Neural progenitor cell (in vitro differentiated cells): ENCODE measurements around the gene ABL1. TPM values are rescaled to one million over a fixed set of nuclear protein-coding genes. Genes with fewer than 3 reads are reported as not detected.
"Not testable (repeated sequence)": the region's sequence is repeated elsewhere in the genome, so short reads cannot be mapped to it uniquely, and the experiment has no call there.

Experiments used
- DNase-seq: peaks from one replicate; pipeline ENCODE4 v3.0.0-alpha.2; 2016; ENCODE audit warnings: low spot score
- H2AFZ ChIP-seq: fragments of 200-600 bp; sonication (generic); replicated peaks from 2 replicates; pipeline ENCODE4 v1.6.1; 2016; ENCODE audit warnings: antibody characterized with exemption
- H3F3A ChIP-seq: fragments of 200-600 bp; sonication (generic); 2 replicates; pipeline ENCODE4 v1.6.1; 2016; ENCODE audit warnings: antibody characterized with exemption, low read depth
- H3K27ac ChIP-seq: fragments of 200-600 bp; sonication (generic); 2 replicates; pipeline ENCODE4 v1.5.1; 2016; ENCODE audit warnings: mild to moderate bottlenecking
- H3K27me3 ChIP-seq: fragments of 200-600 bp; sonication (generic); 2 replicates; pipeline ENCODE4 v1.6.1; 2016; ENCODE audit warnings: mild to moderate bottlenecking, moderate library complexity
- H3K36me3 ChIP-seq: fragments of 200-600 bp; sonication (generic); 2 replicates; pipeline ENCODE4 v1.5.1; 2016
- H3K4me1 ChIP-seq: fragments of 200-600 bp; sonication (generic); 2 replicates; pipeline ENCODE4 v1.6.1; 2016; ENCODE audit warnings: mixed run types
- H3K4me2 ChIP-seq: fragments of 200-600 bp; sonication (generic); 2 replicates; pipeline ENCODE4 v1.6.1; 2016
- H3K4me3 ChIP-seq: fragments of 200-600 bp; sonication (generic); 2 replicates; pipeline ENCODE4 v1.5.1; 2016
- H3K79me2 ChIP-seq: fragments of 200-600 bp; sonication (generic); 2 replicates; pipeline ENCODE4 v1.6.1; 2016; ENCODE audit warnings: low read depth
- H3K9ac ChIP-seq: fragments of 200-600 bp; sonication (generic); 2 replicates; pipeline ENCODE4 v1.6.1; 2016
- H3K9me3 ChIP-seq: fragments of 200-600 bp; sonication (generic); 2 replicates; pipeline ENCODE4 v1.5.1; 2016; ENCODE audit warnings: low read depth
- H4K20me1 ChIP-seq: fragments of 200-600 bp; sonication (generic); 2 replicates; pipeline ENCODE4 v1.6.1; 2016; ENCODE audit warnings: low read depth
- H3K27ac Mint-ChIP-seq: 3 replicates; pipeline ENCODE4 v1.8.0; 2021; ENCODE audit warnings: mixed read lengths
- H3K27me3 Mint-ChIP-seq: 2 replicates; pipeline ENCODE4 v1.8.0; 2022; ENCODE audit warnings: low read depth, mild to moderate bottlenecking, inconsistent platforms, moderate library complexity, mixed read lengths; ENCODE audit not compliant: insufficient read depth
- H3K36me3 Mint-ChIP-seq: 3 replicates; pipeline ENCODE4 v1.8.0; 2021; ENCODE audit warnings: mixed read lengths
- H3K4me1 Mint-ChIP-seq: 3 replicates; pipeline ENCODE4 v1.8.0; 2021; ENCODE audit warnings: mixed read lengths
- H3K4me3 Mint-ChIP-seq: 3 replicates; pipeline ENCODE4 v1.8.0; 2021; ENCODE audit warnings: mild to moderate bottlenecking, moderate library complexity, mixed read lengths
- H3K9me3 Mint-ChIP-seq: 3 replicates; pipeline ENCODE4 v1.8.0; 2020; ENCODE audit warnings: mixed read lengths
- EZH2 ChIP-seq: fragments of 200-600 bp; sonication (generic); IDR thresholded peaks from 2 replicates; pipeline ENCODE4 v1.6.1; 2017; ENCODE audit warnings: antibody characterized with exemption, mild to moderate bottlenecking, moderate library complexity
- EZH2phosphoT487 ChIP-seq: fragments of 200-600 bp; sonication (generic); IDR thresholded peaks from 2 replicates; pipeline ENCODE4 v1.6.1; 2017; ENCODE audit warnings: antibody characterized with exemption
- total RNA-seq: library from RNA; depleted of rRNA; stranded (reverse); fragments of >200 nt; gene quantifications from 2 replicates; pipeline ENCODE4 v1.2.3, GENCODE V29; 2015; ENCODE audit warnings: low replicate concordance
- TF ChIP-seq, protein P1 (sequence below): fragments of 200-600 bp; sonication (generic); IDR thresholded peaks from 2 replicates; pipeline ENCODE4 v1.5.1; 2017; ENCODE audit warnings: antibody characterized with exemption, mild to moderate bottlenecking

The ABL1 gene
- total RNA-seq, 1 donor from 2014 or later = 38.4 TPM

- Histone ChIP-seq H3K27me3 (no peaks in the 10 kb centered on the region), H3K9me3 (no peaks in the 10 kb centered on the region)
Measured at GRCh38 chr9:130908878-130909355, 73.9 kb downstream of the ABL1 start.

DNA sequence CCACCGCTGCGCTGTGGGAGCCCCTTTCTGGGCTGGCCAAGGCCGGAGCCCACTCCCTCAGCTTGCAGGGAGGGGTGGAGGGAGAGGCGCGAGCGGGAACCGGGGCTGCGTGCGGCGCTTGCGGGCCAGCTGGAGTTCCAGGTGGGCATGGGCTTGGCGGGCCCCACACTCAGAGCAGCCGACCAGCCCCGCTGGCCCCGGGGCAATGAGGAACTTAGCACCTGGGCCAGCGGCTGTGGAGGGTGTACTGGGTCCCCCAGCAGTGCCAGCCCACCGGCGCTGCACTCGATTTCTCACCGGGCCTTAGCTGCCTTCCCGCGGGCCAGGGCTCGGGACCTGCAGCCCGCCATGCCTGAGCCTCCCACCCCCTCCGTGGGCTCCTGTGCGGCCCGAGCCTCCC is 75.0 kb downstream of the ABL1 start:
- H3K27me3 Mint-ChIP-seq, H3K27me3 ChIP-seq, H3K36me3 ChIP-seq, H3K27ac Mint-ChIP-seq, H2AFZ ChIP-seq, H3K27ac ChIP-seq, H3K9me3 ChIP-seq, H3K9me3 Mint-ChIP-seq, H3K4me3 Mint-ChIP-seq, H3K36me3 Mint-ChIP-seq, H3K9ac ChIP-seq, H4K20me1 ChIP-seq, H3K4me2 ChIP-seq, H3K4me3 ChIP-seq, DNase-seq, H3K79me2 ChIP-seq: not testable (repeated sequence)
- Histone ChIP-seq H3K4me1 (peaks cover 25% of the 10 kb centered on the region), H3F3A (peaks cover 20% of the 10 kb centered on the region)
- H3K4me1 Mint-ChIP-seq = peaks cover 23% of the 10 kb centered on the region

More at GRCh38 chr9:130908878-130909355, 73.9 kb downstream of the ABL1 start:
- Mint-ChIP-seq H3K4me1 (peaks cover 21% of the 10 kb centered on the region), H3K36me3 (no peaks in the 10 kb centered on the region), H3K27ac (no peak overlapping the region), H3K27me3 (peaks cover 6% of the 10 kb centered on the region), H3K4me3 (no peak overlapping the region), H3K9me3 (no peaks in the 10 kb centered on the region)
- Histone ChIP-seq H3K79me2 (no peaks in the 10 kb centered on the region), H4K20me1 (no peaks in the 10 kb centered on the region), H3K27ac (no peak overlapping the region), H2AFZ (no peak overlapping the region), H3K4me1 (peaks cover 19% of the 10 kb centered on the region), H3F3A (peaks cover 17% of the 10 kb centered on the region), H3K4me3 (no peak overlapping the region), H3K4me2 (no peak overlapping the region), H3K36me3 (no peaks in the 10 kb centered on the region), H3K9ac (no peak overlapping the region)
- no peak for DNase-seq
- no peak for TF ChIP-seq EZH2
- TF ChIP-seq, protein P1, sequence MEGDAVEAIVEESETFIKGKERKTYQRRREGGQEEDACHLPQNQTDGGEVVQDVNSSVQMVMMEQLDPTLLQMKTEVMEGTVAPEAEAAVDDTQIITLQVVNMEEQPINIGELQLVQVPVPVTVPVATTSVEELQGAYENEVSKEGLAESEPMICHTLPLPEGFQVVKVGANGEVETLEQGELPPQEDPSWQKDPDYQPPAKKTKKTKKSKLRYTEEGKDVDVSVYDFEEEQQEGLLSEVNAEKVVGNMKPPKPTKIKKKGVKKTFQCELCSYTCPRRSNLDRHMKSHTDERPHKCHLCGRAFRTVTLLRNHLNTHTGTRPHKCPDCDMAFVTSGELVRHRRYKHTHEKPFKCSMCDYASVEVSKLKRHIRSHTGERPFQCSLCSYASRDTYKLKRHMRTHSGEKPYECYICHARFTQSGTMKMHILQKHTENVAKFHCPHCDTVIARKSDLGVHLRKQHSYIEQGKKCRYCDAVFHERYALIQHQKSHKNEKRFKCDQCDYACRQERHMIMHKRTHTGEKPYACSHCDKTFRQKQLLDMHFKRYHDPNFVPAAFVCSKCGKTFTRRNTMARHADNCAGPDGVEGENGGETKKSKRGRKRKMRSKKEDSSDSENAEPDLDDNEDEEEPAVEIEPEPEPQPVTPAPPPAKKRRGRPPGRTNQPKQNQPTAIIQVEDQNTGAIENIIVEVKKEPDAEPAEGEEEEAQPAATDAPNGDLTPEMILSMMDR = no peak
- no peak for TF ChIP-seq EZH2phosphoT487

DNA sequence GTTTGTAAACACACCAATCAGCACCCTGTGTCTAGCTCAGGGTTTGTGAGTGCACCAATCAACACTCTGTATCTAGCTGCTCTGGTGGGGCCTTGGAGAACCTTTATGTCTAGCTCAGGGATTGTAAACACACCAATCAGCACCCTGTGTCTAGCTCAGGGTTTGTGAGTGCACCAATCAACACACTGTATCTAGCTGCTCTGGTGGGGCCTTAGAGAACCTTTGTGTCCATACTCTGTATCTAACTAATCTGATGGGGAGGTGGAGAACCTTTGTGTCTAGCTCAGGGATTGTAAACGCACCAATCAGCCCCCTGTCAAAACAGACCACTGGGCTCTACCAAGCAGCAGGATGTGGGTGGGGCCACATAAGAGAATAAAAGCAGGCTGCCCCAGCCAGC is 75.6 kb downstream of the ABL1 start:
- DNase-seq, H3K4me2 ChIP-seq, H4K20me1 ChIP-seq, H3K27me3 Mint-ChIP-seq, H3K79me2 ChIP-seq, H3K36me3 Mint-ChIP-seq, H2AFZ ChIP-seq, H3K27ac Mint-ChIP-seq, H3K9me3 ChIP-seq, H3K9me3 Mint-ChIP-seq, H3K27ac ChIP-seq, H3K9ac ChIP-seq, H3K4me3 ChIP-seq, H3K36me3 ChIP-seq, H3K27me3 ChIP-seq: not testable (repeated sequence)
- Histone ChIP-seq H3K4me1 (peaks cover 25% of the 10 kb centered on the region), H3F3A (peaks cover 20% of the 10 kb centered on the region)
- H3K4me3 Mint-ChIP-seq = peak overlapping the region; percentile 2
- peaks cover 25% of the 10 kb centered on the region for H3K4me1 Mint-ChIP-seq

- Histone ChIP-seq H3K27ac (no peak overlapping the region), H3K9ac (no peak overlapping the region), H3K4me3 (no peak overlapping the region), H3K79me2 (no peaks in the 10 kb centered on the region), H2AFZ (no peak overlapping the region), H3K27me3 (no peaks in the 10 kb centered on the region), H3K4me2 (no peak overlapping the region), H3F3A (peaks cover 19% of the 10 kb centered on the region), H3K4me1 (peaks cover 22% of the 10 kb centered on the region), H3K9me3 (no peaks in the 10 kb centered on the region), H4K20me1 (no peaks in the 10 kb centered on the region), H3K36me3 (no peaks in the 10 kb centered on the region)
- Mint-ChIP-seq H3K9me3 (no peaks in the 10 kb centered on the region), H3K4me3 (no peak overlapping the region), H3K27ac (no peak overlapping the region), H3K4me1 (peaks cover 25% of the 10 kb centered on the region), H3K27me3 (peaks cover 8% of the 10 kb centered on the region), H3K36me3 (no peaks in the 10 kb centered on the region)
- DNase-seq = no peak
- TF ChIP-seq EZH2 = no peak
- TF ChIP-seq, protein P1 = no peak
- TF ChIP-seq EZH2phosphoT487 = no peak
Measured at GRCh38 chr9:130911254-130912049, 76.4 kb downstream of the ABL1 start.
